Natural killer cell (primary cell): ENCODE data around the gene STARD3. TPM values are rescaled to one million over a fixed set of nuclear protein-coding genes. Genes with fewer than 3 reads are reported as not detected.

Source experiments
- ATAC-seq, 3 donors: fragments of 150-1000 bp in 2 of 3; fragments of 200-7000 bp in 1 of 3; cut with Tn5 transposase; 1 replicate in 1 of 3; 2 replicates in 2 of 3; pipeline ENCODE4 v1.10.0; 2021; ENCODE audit warnings: mild to moderate bottlenecking in 2 of 3, moderate library complexity in 2 of 3
- DNase-seq, 2 donors: peaks; one replicate each; pipeline versions ENCODE4 v3.0.0 to v3.0.0-alpha.2; 2013 to 2021; ENCODE audit warnings: mixed read lengths in 1 of 2
- H3K27ac ChIP-seq: one replicate; pipeline ENCODE4 v1.5.1; 2013; ENCODE audit warnings: mild to moderate bottlenecking, low read length
- H3K27me3 ChIP-seq: one replicate; pipeline ENCODE4 v1.6.1; 2013; ENCODE audit warnings: low read length; ENCODE audit not compliant: control insufficient read depth, insufficient read depth
- H3K36me3 ChIP-seq: one replicate; pipeline ENCODE4 v1.6.1; 2013; ENCODE audit warnings: low read length; ENCODE audit not compliant: control insufficient read depth, insufficient read depth
- H3K4me1 ChIP-seq: one replicate; pipeline ENCODE4 v1.6.1; 2013; ENCODE audit warnings: low read length; ENCODE audit not compliant: control insufficient read depth, insufficient read depth
- H3K4me3 ChIP-seq: one replicate; pipeline ENCODE4 v1.5.1; 2013; ENCODE audit warnings: low read length
- H3K9me3 ChIP-seq: one replicate; pipeline ENCODE4 v1.6.1; 2013; ENCODE audit warnings: low read length; ENCODE audit not compliant: control insufficient read depth, insufficient read depth
- H3K27ac Mint-ChIP-seq, 2 donors: one replicate each; pipeline ENCODE4 v1.8.0; 2022; ENCODE audit warnings: mild to moderate bottlenecking in 2 of 2, mixed read lengths in 2 of 2, moderate library complexity in 1 of 2
- H3K27me3 Mint-ChIP-seq, 2 donors: one replicate each; pipeline ENCODE4 v1.8.0; 2022; ENCODE audit warnings: low read depth in 2 of 2, mixed read lengths in 2 of 2
- H3K36me3 Mint-ChIP-seq: one replicate; pipeline ENCODE4 v1.8.0; 2022; ENCODE audit warnings: mixed read lengths
- H3K4me1 Mint-ChIP-seq, 2 donors: one replicate each; pipeline ENCODE4 v1.8.0; 2022; ENCODE audit warnings: mixed read lengths in 2 of 2
- H3K4me3 Mint-ChIP-seq: one replicate; pipeline ENCODE4 v1.8.0; 2022; ENCODE audit warnings: mild to moderate bottlenecking, moderate library complexity, mixed read lengths
- H3K9me3 Mint-ChIP-seq, 2 donors: one replicate each; pipeline ENCODE4 v1.8.0; 2022; ENCODE audit warnings: mixed read lengths in 2 of 2
- WGBS: methylation state at CpG from one replicate; pipeline ENCODE4 v1.1.7; 2013; ENCODE audit warnings: missing lambda C conversion rate; ENCODE audit not compliant: insufficient coverage; 5-methylcytosine and 5-hydroxymethylcytosine counted together
- intact Hi-C: fragments of 100-400 bp; cut with micrococcal nuclease; formaldehyde crosslinking; loops from one replicate; pipeline ENCODE4 v1.14.2; 2022
- total RNA-seq, 4 donors: library from RNA; stranded (reverse); fragments of 120-200 nt in 1 of 4; gene quantifications; one replicate each; pipeline versions ENCODE4 v1.2.3 to v1.2.4, GENCODE V29; 2013 to 2022
- TF ChIP-seq, protein P1 (sequence below): fragments of 200-600 bp; IDR thresholded peaks from one replicate; pipeline ENCODE4 v1.8.0; 2022; ENCODE audit warnings: antibody characterized with exemption

The STARD3 gene
- total RNA-seq, 3 donors from 2014 or later (not counting 1 experiment from before 2014, with no cell fraction given): 97.1 to 115 (median 105) TPM

DNA sequence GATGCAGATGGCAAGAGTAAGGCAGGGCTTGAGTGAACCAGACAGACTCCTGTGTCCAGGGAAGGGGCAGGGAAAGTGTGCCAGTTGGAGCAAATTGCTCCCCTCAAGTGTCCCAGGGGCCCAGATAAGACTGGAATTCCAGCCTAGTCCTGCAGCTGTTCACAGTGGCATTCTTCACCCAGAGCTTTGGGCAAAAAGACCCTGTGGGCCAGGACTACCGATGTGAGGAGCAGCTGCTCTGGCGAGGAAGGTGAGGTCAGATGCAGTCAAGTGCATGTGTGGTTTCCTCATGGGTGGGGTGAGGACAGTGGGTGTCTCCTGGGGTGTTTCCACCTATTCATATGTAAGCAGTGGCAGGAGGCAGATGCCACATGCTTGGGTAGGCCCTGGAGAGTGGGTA lies 43.6 kb upstream of the STARD3 start:
- WGBS: 50% methylated on average over 2 of the region's 2 CpGs
- H3K27ac ChIP-seq: no peak overlapping the region
- DNase-seq (no peak), ATAC-seq (no peak)
- H3K27me3 ChIP-seq: peaks cover 34% of the 10 kb centered on the region
- no peaks in the 10 kb centered on the region for H3K4me1 Mint-ChIP-seq
- peaks cover 0 to 4% of the 10 kb centered on the region in 2 donors for H3K9me3 Mint-ChIP-seq
- no peaks in the 10 kb centered on the region for H3K36me3 ChIP-seq
- peaks cover 2% of the 10 kb centered on the region for H3K4me1 ChIP-seq
- no peaks in the 10 kb centered on the region for H3K36me3 Mint-ChIP-seq
- H3K4me3 Mint-ChIP-seq: no peak overlapping the region
- TF ChIP-seq, protein P1, sequence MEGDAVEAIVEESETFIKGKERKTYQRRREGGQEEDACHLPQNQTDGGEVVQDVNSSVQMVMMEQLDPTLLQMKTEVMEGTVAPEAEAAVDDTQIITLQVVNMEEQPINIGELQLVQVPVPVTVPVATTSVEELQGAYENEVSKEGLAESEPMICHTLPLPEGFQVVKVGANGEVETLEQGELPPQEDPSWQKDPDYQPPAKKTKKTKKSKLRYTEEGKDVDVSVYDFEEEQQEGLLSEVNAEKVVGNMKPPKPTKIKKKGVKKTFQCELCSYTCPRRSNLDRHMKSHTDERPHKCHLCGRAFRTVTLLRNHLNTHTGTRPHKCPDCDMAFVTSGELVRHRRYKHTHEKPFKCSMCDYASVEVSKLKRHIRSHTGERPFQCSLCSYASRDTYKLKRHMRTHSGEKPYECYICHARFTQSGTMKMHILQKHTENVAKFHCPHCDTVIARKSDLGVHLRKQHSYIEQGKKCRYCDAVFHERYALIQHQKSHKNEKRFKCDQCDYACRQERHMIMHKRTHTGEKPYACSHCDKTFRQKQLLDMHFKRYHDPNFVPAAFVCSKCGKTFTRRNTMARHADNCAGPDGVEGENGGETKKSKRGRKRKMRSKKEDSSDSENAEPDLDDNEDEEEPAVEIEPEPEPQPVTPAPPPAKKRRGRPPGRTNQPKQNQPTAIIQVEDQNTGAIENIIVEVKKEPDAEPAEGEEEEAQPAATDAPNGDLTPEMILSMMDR: no peak
- H3K27ac Mint-ChIP-seq: no peak overlapping the region
- H3K4me3 ChIP-seq: no peak overlapping the region
- peaks cover 57 to 62% of the 10 kb centered on the region in 2 donors for H3K27me3 Mint-ChIP-seq
- intact Hi-C loops: no loop called here
- no peaks in the 10 kb centered on the region for H3K9me3 ChIP-seq

GRCh38 chr17:39595294-39595693 lies 41.6 kb upstream of the STARD3 start:
- no peaks in the 10 kb centered on the region for H3K9me3 ChIP-seq
- intact Hi-C loops: no loop called here
- H3K4me1 Mint-ChIP-seq: peaks cover 0 to 5% of the 10 kb centered on the region in 2 donors
- peaks cover 7% of the 10 kb centered on the region for H3K4me1 ChIP-seq
- DNase-seq (no peak), ATAC-seq (no peak)
- no peaks in the 10 kb centered on the region for H3K36me3 ChIP-seq
- no peak overlapping the region for H3K4me3 Mint-ChIP-seq
- H3K27me3 ChIP-seq: peaks cover 46% of the 10 kb centered on the region
- H3K27me3 Mint-ChIP-seq: peaks cover 53 to 67% of the 10 kb centered on the region in 2 donors
- no peaks in the 10 kb centered on the region for H3K36me3 Mint-ChIP-seq
- no peak overlapping the region for H3K4me3 ChIP-seq
- WGBS: 16% methylated on average over 4 of the region's 4 CpGs
- no peak overlapping the region for H3K27ac ChIP-seq
- TF ChIP-seq, protein P1: no peak
- no peak overlapping the region for H3K27ac Mint-ChIP-seq
- H3K9me3 Mint-ChIP-seq: peaks cover 0 to 4% of the 10 kb centered on the region in 2 donors

- WGBS: 20% methylated on average over 9 of the region's 11 CpGs
- H3K27ac ChIP-seq: no peak overlapping the region
- peaks cover 0 to 4% of the 10 kb centered on the region in 2 donors for H3K9me3 Mint-ChIP-seq
- H3K36me3 ChIP-seq: no peaks in the 10 kb centered on the region
- TF ChIP-seq, protein P1: no peak
- H3K27ac Mint-ChIP-seq: no peak overlapping the region
- H3K27me3 ChIP-seq: peaks cover 53% of the 10 kb centered on the region
- no peaks in the 10 kb centered on the region for H3K36me3 Mint-ChIP-seq
- peaks cover 7% of the 10 kb centered on the region for H3K4me1 ChIP-seq
- DNase-seq (no peak), ATAC-seq (no peak)
- no peak overlapping the region for H3K4me3 Mint-ChIP-seq
- intact Hi-C loops: no loop called here
- no peaks in the 10 kb centered on the region for H3K9me3 ChIP-seq
- no peak overlapping the region for H3K4me3 ChIP-seq
- peaks cover 0 to 5% of the 10 kb centered on the region in 2 donors for H3K4me1 Mint-ChIP-seq
- H3K27me3 Mint-ChIP-seq: peaks cover 57 to 73% of the 10 kb centered on the region in 2 donors
These were observed 40.9 kb upstream of the STARD3 start for GRCh38 chr17:39595928-39596510.
